DOHH2 (cell line): ENCODE data around the gene FGF21.
"Not testable (repeated sequence)": the region's sequence is repeated elsewhere in the genome, so short reads cannot be mapped to it uniquely, and the experiment has no call there.

Experiments used
- H3F3A ChIP-seq: fragments of 200-600 bp; sonication (generic), shearing (Covaris generic); 2 replicates; pipeline ENCODE4 v1.6.0; 2016; ENCODE audit warnings: antibody characterized with exemption, mild to moderate bottlenecking; ENCODE audit not compliant: control insufficient read depth, insufficient read depth
- H3K27ac ChIP-seq: fragments of 200-600 bp; sonication (generic); 2 replicates; pipeline ENCODE4 v1.5.1; 2014; ENCODE audit warnings: low read depth, mild to moderate bottlenecking, low read length, moderate library complexity
- H3K27me3 ChIP-seq: fragments of 200-600 bp; sonication (generic); 2 replicates; pipeline ENCODE4 v1.6.1; 2014; ENCODE audit warnings: mild to moderate bottlenecking, low read length, mixed read lengths; ENCODE audit not compliant: control insufficient read depth
- H3K36me3 ChIP-seq: fragments of 200-600 bp; sonication (generic); 2 replicates; pipeline ENCODE4 v1.6.1; 2014; ENCODE audit warnings: mild to moderate bottlenecking, low read length, moderate library complexity, mixed read lengths; ENCODE audit not compliant: control insufficient read depth
- H3K4me1 ChIP-seq: fragments of 200-600 bp; sonication (generic); 2 replicates; pipeline ENCODE4 v1.6.1; 2014; ENCODE audit warnings: mild to moderate bottlenecking, low read length, mixed read lengths; ENCODE audit not compliant: control insufficient read depth
- H3K4me2 ChIP-seq: fragments of 200-600 bp; sonication (generic); 2 replicates; pipeline ENCODE4 v1.6.0; 2014; ENCODE audit warnings: mild to moderate bottlenecking, low read length, moderate library complexity
- H3K4me3 ChIP-seq: fragments of 200-600 bp; sonication (generic); 2 replicates; pipeline ENCODE4 v1.5.1; 2014; ENCODE audit warnings: mild to moderate bottlenecking, low read length, mixed read lengths
- H3K79me2 ChIP-seq: fragments of 200-600 bp; sonication (generic); 2 replicates; pipeline ENCODE4 v1.6.1; 2014; ENCODE audit warnings: mild to moderate bottlenecking, low read length, mixed read lengths; ENCODE audit not compliant: control insufficient read depth
- H3K9me2 ChIP-seq: fragments of 200-600 bp; sonication (generic); replicated peaks from 2 replicates; pipeline ENCODE4 v1.6.1; 2014; ENCODE audit warnings: mild to moderate bottlenecking, low read length, mixed read lengths; ENCODE audit not compliant: control insufficient read depth
- H3K9me3 ChIP-seq: fragments of 200-600 bp; sonication (generic); 2 replicates; pipeline ENCODE4 v1.6.1; 2014; ENCODE audit warnings: antibody characterized with exemption, low read length, mixed read lengths; ENCODE audit not compliant: control insufficient read depth, insufficient read depth
- H4K20me1 ChIP-seq: fragments of 200-600 bp; sonication (generic); 2 replicates; pipeline ENCODE4 v1.6.0; 2014; ENCODE audit warnings: low read depth, mild to moderate bottlenecking, antibody characterized with exemption, low read length, moderate library complexity; ENCODE audit not compliant: control insufficient read depth, insufficient read depth
- EZH2phosphoT487 ChIP-seq: fragments of 200-600 bp; sonication (generic); IDR thresholded peaks from 2 replicates; pipeline ENCODE4 v1.6.1; 2017; ENCODE audit warnings: borderline replicate concordance, mild to moderate bottlenecking, antibody characterized with exemption, low read length, moderate library complexity, mixed read lengths
- TF ChIP-seq, protein P1 (sequence below): fragments of 200-600 bp; sonication (generic); IDR thresholded peaks from one replicate; pipeline ENCODE4 v1.5.1; 2014; ENCODE audit warnings: antibody characterized with exemption, mild to moderate bottlenecking, low read depth, low read length; ENCODE audit not compliant: poor library complexity, severe bottlenecking

FGF21 gene

DNA sequence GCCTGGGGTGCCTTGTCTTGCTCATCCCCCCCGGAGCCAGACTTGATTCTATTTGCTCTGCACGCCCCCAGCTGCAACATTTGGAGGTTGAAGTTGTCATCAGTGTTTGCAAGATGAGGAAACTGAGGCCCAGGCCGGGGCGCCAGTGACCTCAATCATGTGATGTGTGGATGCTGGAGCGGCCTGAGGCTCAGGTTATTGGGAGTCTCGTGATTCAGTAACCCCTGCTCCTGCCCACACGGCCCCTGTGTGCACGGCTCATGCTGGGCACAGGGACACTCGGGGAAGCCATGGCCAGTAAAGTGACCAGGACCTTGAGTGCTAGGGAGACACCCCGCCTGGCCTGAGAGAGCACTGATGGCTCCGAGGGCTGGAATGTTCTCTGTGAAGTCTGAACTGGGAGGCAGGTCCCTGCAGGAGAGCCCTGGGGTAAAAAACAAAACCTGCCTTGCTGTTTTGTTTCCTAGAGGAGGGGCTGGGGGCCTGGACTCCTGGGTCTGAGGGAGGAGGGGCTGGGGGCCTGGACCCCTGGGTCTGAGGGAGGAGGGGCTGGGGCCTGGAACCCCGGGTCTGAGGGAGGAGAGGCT is 1.9 kb downstream of the FGF21 start:
- no peak overlapping the region for H3K4me2 ChIP-seq
- H3F3A ChIP-seq: 0 out of 2 replicates have a peak, but pooled peaks cover under 1% of the 10 kb centered on the region
- H3K27me3 ChIP-seq: peaks cover 18% of the 10 kb centered on the region
- H3K9me2 ChIP-seq: no peaks in the 10 kb centered on the region
- TF ChIP-seq EZH2phosphoT487: no peak
- TF ChIP-seq, protein P1, sequence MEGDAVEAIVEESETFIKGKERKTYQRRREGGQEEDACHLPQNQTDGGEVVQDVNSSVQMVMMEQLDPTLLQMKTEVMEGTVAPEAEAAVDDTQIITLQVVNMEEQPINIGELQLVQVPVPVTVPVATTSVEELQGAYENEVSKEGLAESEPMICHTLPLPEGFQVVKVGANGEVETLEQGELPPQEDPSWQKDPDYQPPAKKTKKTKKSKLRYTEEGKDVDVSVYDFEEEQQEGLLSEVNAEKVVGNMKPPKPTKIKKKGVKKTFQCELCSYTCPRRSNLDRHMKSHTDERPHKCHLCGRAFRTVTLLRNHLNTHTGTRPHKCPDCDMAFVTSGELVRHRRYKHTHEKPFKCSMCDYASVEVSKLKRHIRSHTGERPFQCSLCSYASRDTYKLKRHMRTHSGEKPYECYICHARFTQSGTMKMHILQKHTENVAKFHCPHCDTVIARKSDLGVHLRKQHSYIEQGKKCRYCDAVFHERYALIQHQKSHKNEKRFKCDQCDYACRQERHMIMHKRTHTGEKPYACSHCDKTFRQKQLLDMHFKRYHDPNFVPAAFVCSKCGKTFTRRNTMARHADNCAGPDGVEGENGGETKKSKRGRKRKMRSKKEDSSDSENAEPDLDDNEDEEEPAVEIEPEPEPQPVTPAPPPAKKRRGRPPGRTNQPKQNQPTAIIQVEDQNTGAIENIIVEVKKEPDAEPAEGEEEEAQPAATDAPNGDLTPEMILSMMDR: no peak
- H3K79me2 ChIP-seq: no peaks in the 10 kb centered on the region
- peaks cover 20% of the 10 kb centered on the region for H3K4me1 ChIP-seq
- no peaks in the 10 kb centered on the region for H3K36me3 ChIP-seq
- H3K27ac ChIP-seq: no peak overlapping the region
- H4K20me1 ChIP-seq: no peaks in the 10 kb centered on the region
- H3K9me3 ChIP-seq: no peaks in the 10 kb centered on the region
- H3K4me3 ChIP-seq: no peak overlapping the region

DNA sequence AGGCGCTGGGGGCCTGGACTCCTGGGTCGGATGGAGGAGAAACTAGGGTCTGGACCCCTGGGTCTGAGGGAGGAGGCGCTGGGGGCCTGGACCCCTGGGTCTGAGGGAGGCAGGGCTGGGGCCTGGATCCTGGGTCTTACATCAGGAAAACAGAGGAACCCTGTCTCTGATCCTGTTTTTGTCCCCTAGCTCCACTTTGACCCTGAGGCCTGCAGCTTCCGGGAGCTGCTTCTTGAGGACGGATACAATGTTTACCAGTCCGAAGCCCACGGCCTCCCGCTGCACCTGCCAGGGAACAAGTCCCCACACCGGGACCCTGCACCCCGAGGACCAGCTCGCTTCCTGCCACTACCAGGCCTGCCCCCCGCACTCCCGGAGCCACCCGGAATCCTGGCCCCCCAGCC is 2.4 kb downstream of the FGF21 start:
- no peak overlapping the region for H3K4me2 ChIP-seq
- peaks cover 14% of the 10 kb centered on the region for H3K4me1 ChIP-seq
- no peak overlapping the region for H3K4me3 ChIP-seq
- H3K27me3 ChIP-seq: peaks cover 15% of the 10 kb centered on the region
- H4K20me1 ChIP-seq: no peaks in the 10 kb centered on the region
- no peaks in the 10 kb centered on the region for H3K9me2 ChIP-seq
- H3K27ac ChIP-seq: no peak overlapping the region
- no peaks in the 10 kb centered on the region for H3K79me2 ChIP-seq
- no peaks in the 10 kb centered on the region for H3K9me3 ChIP-seq
- no peaks in the 10 kb centered on the region for H3F3A ChIP-seq
- TF ChIP-seq, protein P1: no peak
- no peak for TF ChIP-seq EZH2phosphoT487
- no peaks in the 10 kb centered on the region for H3K36me3 ChIP-seq

DNA sequence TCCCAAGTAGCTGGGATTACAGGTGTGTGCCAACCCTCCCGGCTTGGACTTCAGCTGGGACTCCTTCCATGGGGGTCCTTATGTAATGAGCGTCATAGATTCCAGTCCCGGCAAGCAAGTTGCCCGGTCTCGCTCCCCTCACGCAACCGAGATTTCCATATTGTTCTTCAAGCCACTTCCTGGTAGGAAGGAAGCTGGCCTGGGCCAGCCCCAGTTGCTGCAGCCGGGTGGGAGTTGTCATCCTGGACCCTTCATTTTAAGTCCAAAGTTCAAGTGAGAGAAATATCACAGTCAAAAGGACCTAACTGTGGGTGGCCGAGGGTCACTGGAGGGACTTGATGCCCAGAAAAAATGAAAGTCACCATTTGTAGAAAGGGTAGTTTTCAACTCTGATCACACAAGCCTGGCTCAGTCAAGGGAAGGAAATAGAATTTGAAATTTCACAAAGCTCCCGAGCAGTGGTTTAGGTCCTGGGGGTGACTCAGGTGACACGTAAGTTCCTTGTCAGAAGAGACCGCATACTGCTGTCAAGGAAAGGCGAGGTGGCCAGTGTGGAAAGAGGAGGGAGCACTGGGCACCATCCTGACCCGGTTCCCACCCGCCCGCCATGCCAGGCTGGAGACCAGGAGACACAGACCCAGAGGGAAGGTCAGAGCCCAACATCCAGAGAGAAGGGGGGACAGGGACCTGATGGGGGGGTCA is 5.3 kb downstream of the FGF21 start:
- Histone ChIP-seq H3K4me1 (peaks cover 7% of the 10 kb centered on the region), H3K36me3 (no peaks in the 10 kb centered on the region), H3K9me3 (no peaks in the 10 kb centered on the region), H3K4me3 (no peak overlapping the region), H3K4me2 (peak overlapping the region; percentile 21; the same call in 1 of the 2 replicates), H3K27ac (no peak overlapping the region), H3F3A (no peaks in the 10 kb centered on the region), H3K79me2 (no peaks in the 10 kb centered on the region), H3K9me2 (no peaks in the 10 kb centered on the region), H3K27me3 (peaks cover 7% of the 10 kb centered on the region), H4K20me1 (no peaks in the 10 kb centered on the region)
- TF ChIP-seq, protein P1: no peak
- no peak for TF ChIP-seq EZH2phosphoT487

DNA sequence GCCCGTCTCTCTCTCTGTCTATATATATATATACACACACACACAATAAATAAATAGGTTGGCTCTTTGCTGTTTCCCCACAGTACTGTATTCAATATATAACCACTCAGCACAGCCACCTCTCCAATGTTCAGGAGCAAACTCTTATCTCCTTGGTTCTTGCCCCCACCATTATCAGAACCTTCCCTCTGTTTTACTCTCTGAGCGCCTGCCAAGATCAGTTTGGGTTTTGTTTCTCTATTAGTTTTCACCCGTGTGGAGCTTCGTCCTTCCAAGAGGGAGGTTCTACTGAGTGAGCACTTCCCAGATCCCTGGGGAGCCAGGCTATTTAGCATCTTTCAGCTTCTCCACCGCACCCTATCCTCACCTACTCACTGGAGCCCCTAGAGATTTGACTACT is 10.5 kb downstream of the FGF21 start:
- not testable (repeated sequence) for H3F3A ChIP-seq, H3K9me2 ChIP-seq, H3K9me3 ChIP-seq, H3K4me3 ChIP-seq, H3K4me1 ChIP-seq, H3K79me2 ChIP-seq, H3K4me2 ChIP-seq, H3K27ac ChIP-seq, H3K36me3 ChIP-seq, H4K20me1 ChIP-seq
- H3K27me3 ChIP-seq: peaks cover 17% of the 10 kb centered on the region

DNA sequence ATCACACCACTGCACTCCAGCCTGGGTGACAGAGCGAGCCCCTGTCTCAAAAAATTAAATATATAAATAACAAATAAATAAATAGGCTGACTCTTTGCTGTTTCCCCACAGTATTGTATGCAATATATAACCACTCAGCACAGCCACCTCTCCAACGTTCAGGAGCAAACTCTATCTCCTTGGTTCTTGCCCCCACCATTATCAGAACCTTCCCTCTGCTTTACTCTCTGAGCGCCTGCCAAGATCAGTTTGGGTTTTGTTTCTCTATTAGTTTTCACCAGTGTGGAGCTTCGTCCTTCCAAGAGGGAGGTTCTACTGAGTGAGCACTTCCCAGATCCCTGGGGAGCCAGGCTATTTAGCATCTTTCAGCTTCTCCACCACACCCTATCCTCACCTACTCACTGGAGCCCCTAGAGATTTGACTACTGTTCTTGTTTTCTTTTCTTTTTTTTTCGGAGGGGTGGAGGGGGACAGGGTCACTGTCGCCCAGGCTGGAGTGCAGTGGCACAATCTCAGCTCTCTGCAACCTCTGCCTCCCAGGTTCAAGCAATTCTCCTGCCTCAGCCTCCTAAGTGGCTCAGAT is 12.9 kb downstream of the FGF21 start:
- peaks cover 15% of the 10 kb centered on the region for H3K27me3 ChIP-seq
- not testable (repeated sequence) for H3K79me2 ChIP-seq, H3K27ac ChIP-seq, H3K9me2 ChIP-seq, H3K36me3 ChIP-seq, H3K4me3 ChIP-seq, H3F3A ChIP-seq, H4K20me1 ChIP-seq, H3K4me1 ChIP-seq, H3K4me2 ChIP-seq, H3K9me3 ChIP-seq
